H1 (cell line): ENCODE measurements around the gene CIAO2A. TPM values are rescaled to one million over a fixed set of nuclear protein-coding genes. Genes with fewer than 3 reads are reported as not detected.

ENCODE experiments used
- BCL11A ChIP-seq, 2 experiments: IDR thresholded peaks; one replicate each; pipeline ENCODE4 v1.6.1; 2011; ENCODE audit warnings: low read depth in 2 of 2, low read length in 2 of 2, mild to moderate bottlenecking in 2 of 2
- BRCA1 ChIP-seq: IDR thresholded peaks from 2 replicates; pipeline ENCODE4 v1.6.1; 2012; ENCODE audit warnings: low read depth, low read length, improper control_type of control experiment
- CBX8 ChIP-seq: fragments of 300-800, 300-1000 bp; sonication (generic); IDR thresholded peaks from 2 replicates; pipeline ENCODE4 v1.7.1; 2016; ENCODE audit warnings: low read depth, low read length, borderline replicate concordance
- CHD1 ChIP-seq: IDR thresholded peaks from 2 replicates; pipeline ENCODE4 v1.6.1; 2012; ENCODE audit warnings: low read depth, low read length, improper control_type of control experiment
- CHD2 ChIP-seq: IDR thresholded peaks from 2 replicates; pipeline ENCODE4 v1.6.1; 2012; ENCODE audit warnings: low read length, improper control_type of control experiment
- CTCF ChIP-seq, 3 experiments: IDR thresholded peaks; 1 replicate in 2 of 3; 2 replicates in 1 of 3; pipeline versions ENCODE4 v1.5.1 to v1.6.1; 2011; ENCODE audit warnings: low read length in 3 of 3, mild to moderate bottlenecking in 3 of 3, inconsistent platforms in 2 of 3, low read depth in 1 of 3, moderate library complexity in 1 of 3; ENCODE audit not compliant: insufficient read depth in 1 of 3; ENCODE audit errors: control extremely low read depth in 1 of 3
- EP300 ChIP-seq, 2 experiments: IDR thresholded peaks; 1 replicate in 1 of 2; 2 replicates in 1 of 2; pipeline ENCODE4 v1.6.1; 2011 to 2012; ENCODE audit warnings: low read depth in 2 of 2, low read length in 2 of 2, mild to moderate bottlenecking in 2 of 2, borderline replicate concordance in 1 of 2, inconsistent platforms in 1 of 2, moderate library complexity in 1 of 2
- JUN ChIP-seq: IDR thresholded peaks from 2 replicates; pipeline ENCODE4 v1.6.1; 2011; ENCODE audit warnings: low read depth, mild to moderate bottlenecking, improper control_type of control experiment, low read length
- MAFK ChIP-seq: IDR thresholded peaks from 2 replicates; pipeline ENCODE4 v1.6.1; 2012; ENCODE audit warnings: low read depth, mild to moderate bottlenecking, improper control_type of control experiment, low read length
- MAX ChIP-seq: IDR thresholded peaks from 2 replicates; pipeline ENCODE4 v1.6.1; 2012; ENCODE audit warnings: inconsistent platforms
- POLR2A ChIP-seq, 2 experiments: IDR thresholded peaks; 1 replicate in 1 of 2; 2 replicates in 1 of 2; pipeline ENCODE4 v1.6.1; 2011; ENCODE audit warnings: low read depth in 2 of 2, low read length in 2 of 2, mild to moderate bottlenecking in 2 of 2; ENCODE audit errors: control extremely low read depth in 1 of 2
- POLR2AphosphoS5 ChIP-seq: IDR thresholded peaks from 2 replicates; pipeline ENCODE4 v1.6.1; 2011; ENCODE audit warnings: low read depth, low read length
- POU5F1 ChIP-seq: IDR thresholded peaks from 2 replicates; pipeline ENCODE4 v1.6.1; 2011; ENCODE audit warnings: low read depth, mild to moderate bottlenecking, low read length, moderate library complexity
- RFX5 ChIP-seq: IDR thresholded peaks from 2 replicates; pipeline ENCODE4 v1.6.1; 2011; ENCODE audit warnings: low read depth, low read length, improper control_type of control experiment, borderline replicate concordance
- RNF2 ChIP-seq: fragments of 200-900, 300-1000 bp; sonication (generic); IDR thresholded peaks from 2 replicates; pipeline ENCODE4 v1.7.1; 2016; ENCODE audit warnings: borderline replicate concordance, low read depth, mild to moderate bottlenecking, antibody characterized with exemption, low read length; ENCODE audit not compliant: poor library complexity, severe bottlenecking; ENCODE audit errors: missing control alignments
- RXRA ChIP-seq: IDR thresholded peaks from 2 replicates; pipeline ENCODE4 v1.6.1; 2011; ENCODE audit warnings: low read depth, mild to moderate bottlenecking, low read length, moderate library complexity; ENCODE audit not compliant: insufficient read depth
- SAP30 ChIP-seq: fragments of 300-600 bp; sonication (generic); IDR thresholded peaks from 2 replicates; pipeline ENCODE4 v1.7.1; 2012; ENCODE audit warnings: low read length, moderate library complexity, mild to moderate bottlenecking, inconsistent platforms; ENCODE audit not compliant: insufficient read depth, insufficient replicate concordance
- SP4 ChIP-seq: IDR thresholded peaks from 2 replicates; pipeline ENCODE4 v1.6.1; 2012; ENCODE audit warnings: low read length, inconsistent platforms
- SRF ChIP-seq: IDR thresholded peaks from 2 replicates; pipeline ENCODE4 v1.6.1; 2011; ENCODE audit warnings: mild to moderate bottlenecking, low read depth, low read length, moderate library complexity
- TAF1 ChIP-seq: IDR thresholded peaks from 2 replicates; pipeline ENCODE4 v1.6.1; 2011; ENCODE audit warnings: mild to moderate bottlenecking, low read depth, low read length
- TEAD4 ChIP-seq: IDR thresholded peaks from 2 replicates; pipeline ENCODE4 v1.6.1; 2012; ENCODE audit warnings: low read depth, low read length, inconsistent platforms, mixed read lengths
- polyA plus RNA-seq, 7 experiments: library from polyadenylated mRNA; depleted of rRNA in 3 of 7; stranded (reverse) in 5 of 7; unstranded in 2 of 7; fragments of >200 nt in 5 of 7; fragments of 200-250 nt in 2 of 7; gene quantifications; 1 replicate in 5 of 7; 2 replicates in 1 of 7; 4 replicates in 1 of 7; pipeline versions ENCODE4 v1.2.1 to v1.2.3, GENCODE V29; 2011 to 2013; ENCODE audit warnings: missing spikeins in 2 of 7, mixed read lengths in 2 of 7
- total RNA-seq: library from RNA; stranded (reverse); fragmentation: NEBNext Ultra II Directional; extraction: Animal tissue kit (Norgen Biotek cat#: 25700); gene quantifications from 2 replicates; pipeline ENCODE4 v1.2.1, GENCODE V29; 2021

The CIAO2A gene
- total and polyA plus RNA-seq, 2 of the 8 experiments (the other 6 are each of a cell fraction or from before 2014, with no cell fraction given) = 76.4 to 86.5 TPM

- peak in 1 of 2 experiments; percentile 80; a peak in 1 of 3 replicates for TF ChIP-seq POLR2A (IDR thresholded peaks at IDR 0.05; ENCODE audit: control extremely low read depth in 1 of 2, low read depth in 2 of 2, low read length in 2 of 2)
- no peak for TF ChIP-seq TEAD4
- 0 out of 3 replicates have a peak, but pooled peaks of 1 of the 2 experiments have one; percentile 43 for TF ChIP-seq EP300 (IDR thresholded peaks at IDR 0.05; ENCODE audit: borderline replicate concordance in 1 of 2, low read depth in 2 of 2, low read length in 2 of 2)
- no peak for TF ChIP-seq CHD2
- no peak for TF ChIP-seq MAFK
- peak; percentile 90 for TF ChIP-seq TAF1
- no peak for TF ChIP-seq RFX5
- no peak for TF ChIP-seq CBX8
- TF ChIP-seq BCL11A (IDR thresholded peaks at IDR 0.05; ENCODE audit: low read depth in 2 of 2, low read length in 2 of 2) = no peak
- no peak for TF ChIP-seq SAP30
- TF ChIP-seq SP4 = 0 out of 2 replicates have a peak, but pooled peaks have one; percentile 69
- TF ChIP-seq CHD1 = no peak; the same call in 1 of the 2 replicates
- no peak for TF ChIP-seq CTCF (IDR thresholded peaks at IDR 0.05; ENCODE audit: control extremely low read depth in 1 of 3, insufficient read depth in 1 of 3, low read depth in 1 of 3, low read length in 3 of 3)
- TF ChIP-seq RNF2 = no peak
- TF ChIP-seq RXRA = no peak
- TF ChIP-seq MAX = peak; percentile 46
- no peak for TF ChIP-seq SRF
- 0 out of 2 replicates have a peak, but pooled peaks have one; percentile 56 for TF ChIP-seq POU5F1
- TF ChIP-seq BRCA1 = no peak
- TF ChIP-seq POLR2AphosphoS5 = no peak; the same call in 1 of the 2 replicates
- no peak for TF ChIP-seq JUN
Observed at GRCh38 chr15:64095795-64096667, 2.4 kb upstream of the CIAO2A start, which contains the start of gene SNX1 (continued).
